GM21515 (cell line): ENCODE results near the gene MVB12B.

Experiments
- ATAC-seq: cut with Tn5 transposase; IDR thresholded peaks from one replicate; pipeline ENCODE4 v1.9.1; 2021; ENCODE audit not compliant: unreplicated experiment

The MVB12B gene

DNA sequence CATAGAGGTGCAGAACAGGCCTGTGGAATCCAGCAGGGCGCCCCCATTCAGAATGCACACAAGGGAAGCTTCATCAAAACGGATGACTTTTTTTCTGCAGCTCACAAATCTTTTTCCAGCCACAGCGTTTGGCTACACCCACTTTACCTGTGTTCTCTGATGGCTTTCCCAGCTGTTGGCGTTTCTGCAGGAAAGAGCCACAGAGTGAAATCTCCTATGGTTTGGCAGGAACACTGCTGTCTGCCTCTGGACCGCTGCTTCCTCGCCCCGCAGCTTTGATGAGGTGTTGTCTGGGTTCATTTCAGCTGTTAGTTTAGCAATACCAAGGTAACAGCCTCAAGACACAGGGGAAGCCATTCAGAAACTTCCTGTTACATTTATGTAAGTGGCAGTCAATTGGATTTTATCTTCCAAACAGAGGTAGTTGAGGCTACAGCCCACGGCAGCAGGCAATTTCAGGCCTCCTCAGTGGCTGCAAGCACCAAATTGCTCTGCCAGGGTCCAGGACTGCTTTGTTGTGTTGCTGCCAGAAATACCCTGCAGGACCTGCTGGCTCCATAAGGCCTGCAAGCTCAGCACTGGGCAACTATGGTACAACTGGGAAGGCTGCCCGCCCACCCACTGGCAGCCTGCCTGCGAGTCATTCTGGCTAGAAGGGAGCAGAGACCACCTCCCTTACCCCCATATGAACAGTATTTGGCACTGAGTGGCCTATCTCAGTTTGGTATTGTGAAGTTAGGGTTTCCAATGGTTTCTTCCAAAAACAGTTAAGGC lies 96.7 kb downstream of the MVB12B start:
- ATAC-seq: no peak

DNA sequence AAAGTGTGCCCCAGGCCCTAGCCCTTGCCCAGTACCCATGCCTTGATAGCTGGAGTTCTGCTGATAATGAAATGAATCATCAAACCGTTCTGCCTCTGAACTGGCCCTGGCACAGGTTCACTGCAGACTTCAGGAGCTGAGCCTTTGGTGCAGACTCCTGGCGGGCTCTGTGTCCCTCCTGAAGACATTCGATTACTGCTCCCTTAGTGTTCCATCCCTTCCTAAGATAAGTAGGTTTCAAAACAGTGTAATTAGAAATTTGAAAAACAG lies 97.2 kb downstream of the MVB12B start:
- ATAC-seq: no peak

DNA sequence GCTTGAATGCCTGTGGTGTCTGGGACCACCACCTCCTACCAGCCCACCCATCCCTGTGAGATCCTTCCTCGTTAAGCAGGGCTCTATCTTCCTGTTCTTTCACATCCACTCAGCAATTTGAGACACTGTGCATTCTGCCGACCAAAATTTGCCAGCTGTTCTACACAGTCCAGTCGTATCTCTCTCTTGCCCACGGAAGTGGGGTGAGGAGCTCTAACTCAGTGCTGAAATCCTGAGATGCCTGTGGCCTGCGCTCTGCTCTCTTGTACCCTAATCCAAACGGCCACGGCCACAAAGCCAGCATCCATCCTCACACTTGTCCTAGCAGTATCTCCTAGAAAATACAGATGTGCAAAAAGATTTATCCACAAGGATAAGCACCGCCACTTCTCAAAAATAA lies 97.9 kb downstream of the MVB12B start:
- no peak for ATAC-seq

DNA sequence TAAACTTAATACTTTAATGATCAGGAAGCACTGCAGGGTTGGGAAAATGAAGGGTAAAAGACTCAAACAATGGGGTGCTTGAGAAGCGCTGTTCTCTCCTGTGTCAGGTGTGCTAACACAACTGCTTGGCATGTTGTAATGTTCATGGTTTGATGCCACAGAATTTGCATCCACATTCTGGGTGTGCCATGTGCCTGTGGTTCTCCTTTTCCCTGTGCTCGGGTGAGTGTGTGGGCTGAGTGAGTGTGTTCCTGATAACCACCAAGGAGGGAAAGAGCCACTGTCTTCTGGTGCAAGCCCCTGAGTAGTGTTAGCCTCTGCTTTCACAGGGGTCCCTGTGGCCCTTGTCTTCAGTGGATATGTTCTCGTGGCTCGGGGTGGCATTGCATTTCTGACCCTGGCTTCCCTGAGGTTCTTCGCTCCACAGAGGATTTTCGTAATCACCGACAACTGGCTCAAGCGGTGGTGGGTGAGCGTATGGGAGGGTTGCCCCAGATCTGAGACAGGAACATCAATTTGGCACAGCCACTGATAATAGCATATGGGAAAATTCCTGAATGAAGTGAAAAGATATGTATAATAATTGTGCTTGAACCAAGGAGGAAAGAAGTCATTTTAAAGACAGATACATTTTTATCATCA lies 102.0 kb downstream of the MVB12B start:
- ATAC-seq: no peak

DNA sequence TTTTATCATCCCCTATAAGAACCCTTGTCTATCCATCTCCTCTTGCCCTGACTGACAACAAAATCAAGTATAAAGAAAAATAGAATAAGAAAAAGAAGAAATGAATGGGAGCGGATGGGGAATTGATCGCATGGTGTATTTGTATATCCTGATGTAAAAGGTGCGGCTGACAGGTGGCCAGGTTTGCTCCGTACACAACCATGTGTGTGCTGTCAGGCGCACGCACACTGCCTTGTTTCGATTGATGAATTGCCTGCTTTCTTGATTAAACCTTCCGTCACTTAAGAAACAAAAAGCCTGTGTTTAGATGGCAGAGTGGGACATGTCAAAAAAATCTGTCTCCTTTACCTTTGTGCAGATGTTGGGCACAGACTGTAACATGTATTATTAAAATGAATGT lies 102.6 kb downstream of the MVB12B start:
- no peak for ATAC-seq

DNA sequence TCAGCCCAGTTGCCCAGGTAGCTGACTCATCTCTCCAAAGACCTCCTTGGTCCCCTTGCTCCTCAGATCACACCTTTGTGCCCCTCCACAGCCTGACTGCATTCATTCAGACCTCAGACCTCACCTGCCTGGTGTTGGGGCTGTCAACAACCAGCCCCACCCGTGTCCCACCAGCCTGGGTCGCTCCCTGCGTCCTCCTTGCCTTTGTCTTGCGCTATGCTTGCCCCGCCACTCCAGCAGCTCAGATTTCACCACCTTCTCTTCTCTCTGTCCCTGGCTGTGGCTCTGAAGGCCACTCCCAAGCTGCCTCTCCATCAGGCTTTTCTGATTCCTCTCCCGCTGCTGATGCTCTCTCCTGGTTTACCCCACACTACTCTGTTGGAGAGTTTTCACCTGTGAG lies 103.5 kb downstream of the MVB12B start:
- ATAC-seq: no peak

DNA sequence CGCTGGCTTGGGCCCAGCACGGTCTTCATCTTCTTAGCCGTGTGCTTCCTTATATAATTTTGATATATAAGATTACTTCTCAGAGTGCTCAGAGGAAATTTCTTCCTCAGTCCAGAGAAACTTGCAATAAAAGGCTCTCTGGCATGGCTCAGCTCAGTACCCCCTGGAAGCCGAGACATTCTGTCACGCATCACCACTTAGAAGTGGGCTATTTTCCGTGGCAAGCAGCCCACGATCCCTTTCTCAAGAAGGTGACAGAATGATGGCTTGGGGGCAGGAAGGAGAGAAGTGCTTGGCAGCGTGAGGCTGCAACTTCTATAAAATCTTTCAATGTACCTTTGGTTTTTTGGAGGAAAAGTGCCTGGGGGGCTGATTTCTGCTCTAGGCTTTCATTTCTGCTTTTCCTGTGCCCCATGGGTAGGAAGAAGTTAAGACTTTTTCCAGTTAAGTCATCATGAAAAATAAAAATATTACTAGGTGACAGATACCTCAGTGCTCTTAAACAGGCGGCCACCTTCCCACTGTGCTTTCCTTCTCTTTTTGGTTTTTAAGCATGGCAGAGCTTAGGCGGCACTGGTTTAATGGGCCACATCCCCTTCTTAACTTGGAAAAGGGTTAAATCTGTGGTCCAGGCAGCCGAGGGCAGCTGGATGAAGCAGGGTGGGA lies 104.6 kb downstream of the MVB12B start:
- ATAC-seq: no peak

DNA sequence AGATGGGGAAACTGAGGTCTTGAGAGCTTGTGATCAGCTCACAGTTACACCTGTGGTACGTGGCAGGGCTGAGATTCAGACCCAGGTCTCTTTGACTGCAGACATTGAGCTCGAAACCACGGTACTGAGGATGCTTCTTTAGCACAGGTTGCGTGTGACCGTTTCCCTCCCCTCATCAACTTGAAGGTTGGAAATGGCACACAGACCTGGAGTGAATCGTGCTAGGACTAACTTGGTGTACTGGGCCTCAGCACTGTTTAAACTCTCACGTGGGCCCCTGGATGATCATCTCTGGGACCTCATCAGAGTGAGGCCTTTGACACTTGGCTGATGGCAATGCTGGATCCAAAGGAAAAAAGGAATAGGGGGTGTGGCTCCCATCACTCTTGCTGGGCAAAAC lies 106.0 kb downstream of the MVB12B start:
- no peak for ATAC-seq

DNA sequence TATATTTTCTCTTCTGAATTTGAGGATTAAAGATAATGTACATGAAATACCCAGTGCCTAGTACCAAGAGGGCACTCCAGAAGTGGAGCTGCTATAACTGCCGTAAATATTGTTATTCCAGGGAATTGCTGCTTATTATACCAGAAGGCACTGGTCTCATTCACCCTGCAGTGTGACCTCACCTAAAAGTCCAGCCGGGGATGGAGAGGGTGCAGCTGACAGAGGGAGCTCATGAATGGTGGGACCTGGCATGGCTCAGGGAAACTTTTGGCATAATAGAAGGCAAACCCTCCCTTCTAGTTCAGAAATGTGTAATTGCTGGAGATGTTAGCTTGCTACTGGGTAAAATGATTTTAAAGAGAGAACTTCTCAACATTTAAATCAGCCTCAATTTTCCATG lies 108.5 kb downstream of the MVB12B start:
- no peak for ATAC-seq

DNA sequence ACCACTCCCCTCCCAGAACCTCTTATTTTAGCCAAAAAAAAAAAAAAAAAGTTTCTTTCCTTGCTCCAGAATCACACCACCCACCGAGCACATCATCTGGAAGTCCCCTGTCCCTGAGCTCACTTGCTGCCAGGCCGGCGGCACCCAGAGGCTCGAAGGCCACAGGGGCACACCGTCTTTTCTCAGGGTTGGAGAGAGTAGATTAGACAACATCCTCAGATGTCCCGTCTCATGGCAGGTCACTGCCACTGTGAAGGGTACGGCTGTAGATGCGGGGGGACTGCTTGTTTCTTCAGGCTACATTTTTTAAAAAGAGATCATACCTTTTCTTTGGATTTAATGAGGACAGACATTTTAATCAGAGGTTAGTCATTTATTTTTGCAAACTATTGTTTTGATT lies 109.0 kb downstream of the MVB12B start:
- ATAC-seq: no peak

DNA sequence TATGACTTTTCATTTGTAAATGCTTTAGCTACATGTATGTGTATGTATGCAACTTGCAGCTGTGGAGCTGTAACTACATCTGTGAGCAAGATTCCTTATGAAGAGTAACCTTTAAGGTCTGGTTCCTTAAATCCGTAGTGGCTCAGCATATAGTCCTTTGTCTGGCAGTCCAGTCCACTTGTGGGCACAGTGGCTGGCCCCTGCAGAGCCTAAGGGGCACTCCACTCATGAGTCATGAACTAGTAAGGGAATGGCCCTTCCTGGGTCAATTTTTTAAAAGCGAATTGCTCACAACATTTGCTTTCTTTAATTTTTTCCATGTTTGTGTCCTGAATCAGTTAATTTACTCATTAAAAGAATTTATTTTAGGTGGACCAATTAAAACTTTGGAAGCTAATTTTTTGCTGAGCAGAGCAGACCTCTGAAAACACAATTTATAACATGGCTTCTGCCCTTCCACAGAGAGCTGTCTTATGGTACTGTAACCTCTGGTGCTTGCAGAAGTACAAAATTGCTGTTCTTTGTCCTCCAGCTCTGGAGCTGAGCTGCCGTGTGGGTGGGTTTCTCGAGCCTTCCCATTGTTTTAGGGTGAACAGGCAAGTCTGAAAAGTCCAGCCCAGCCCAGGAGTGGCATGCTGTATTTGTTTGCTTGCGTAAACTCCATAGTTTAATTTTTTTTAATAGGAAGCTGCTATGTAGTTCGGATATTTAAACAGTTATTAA lies 110.1 kb downstream of the MVB12B start:
- ATAC-seq: no peak

DNA sequence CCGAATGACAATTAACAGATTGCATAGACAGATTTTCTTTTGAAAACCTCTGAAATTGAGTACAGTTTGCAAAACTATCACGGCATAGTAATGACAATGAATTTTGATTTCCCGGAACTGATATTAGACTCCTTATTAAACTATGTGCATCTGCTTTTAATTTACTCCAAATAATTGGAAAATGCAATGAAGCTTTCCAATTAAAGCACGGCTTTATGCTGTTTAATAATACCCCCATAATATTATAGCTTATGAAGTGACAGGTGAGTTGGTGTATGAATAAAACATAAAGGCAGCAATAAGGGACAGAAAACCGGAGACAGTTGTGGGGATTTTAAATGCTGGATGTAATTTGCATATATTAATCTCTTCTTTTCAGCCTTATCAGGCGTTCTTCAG lies 110.6 kb downstream of the MVB12B start:
- no peak for ATAC-seq

DNA sequence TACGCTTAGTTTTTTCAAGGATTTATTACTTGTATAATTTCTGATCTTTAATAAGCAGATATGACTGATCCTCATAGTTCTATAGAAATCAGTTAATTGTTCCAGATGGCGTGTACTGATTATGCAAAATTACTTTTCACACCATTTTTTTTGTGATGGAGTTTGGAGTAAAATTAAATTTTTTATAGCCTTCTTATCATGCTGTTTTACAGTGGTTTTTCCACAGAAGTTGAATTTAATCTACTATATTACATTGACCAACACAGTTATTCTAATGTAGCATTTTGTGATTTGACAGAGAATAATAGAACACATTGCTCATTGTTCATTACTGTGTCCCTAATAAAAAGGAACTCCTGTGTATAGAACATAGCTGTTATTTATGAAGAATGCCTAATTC lies 111.1 kb downstream of the MVB12B start:
- no peak for ATAC-seq

DNA sequence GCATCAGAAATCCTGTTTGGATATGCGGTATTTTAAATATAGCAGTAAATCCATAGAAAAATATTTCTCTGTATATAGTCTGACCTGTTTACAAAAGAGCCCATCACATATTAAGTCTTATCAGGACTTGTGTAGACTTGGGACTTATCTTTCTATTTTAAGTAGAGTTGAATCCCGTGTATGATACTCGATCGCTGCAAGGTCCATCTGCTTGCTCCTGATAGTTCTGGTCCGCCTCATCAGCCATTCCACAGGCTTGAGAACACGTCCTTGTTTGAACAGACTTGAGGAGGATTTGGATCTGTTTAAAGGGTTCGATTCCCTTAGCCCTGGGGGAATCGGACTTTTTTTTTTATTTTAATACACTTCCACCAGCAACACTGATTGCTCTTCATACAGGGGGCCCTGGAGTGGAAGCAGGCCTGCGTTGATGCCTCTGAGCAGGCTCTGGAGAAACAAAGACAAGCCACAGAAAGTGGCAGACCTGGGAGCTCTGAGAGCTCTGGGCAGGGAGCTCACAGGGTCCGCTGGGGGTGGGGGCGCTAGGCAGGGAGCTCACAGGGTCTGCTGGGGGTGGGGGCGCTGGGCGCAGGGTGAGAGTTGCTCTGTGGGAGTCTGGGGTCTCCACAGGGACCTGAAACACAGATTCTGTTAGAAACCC lies 112.2 kb downstream of the MVB12B start:
- no peak for ATAC-seq

DNA sequence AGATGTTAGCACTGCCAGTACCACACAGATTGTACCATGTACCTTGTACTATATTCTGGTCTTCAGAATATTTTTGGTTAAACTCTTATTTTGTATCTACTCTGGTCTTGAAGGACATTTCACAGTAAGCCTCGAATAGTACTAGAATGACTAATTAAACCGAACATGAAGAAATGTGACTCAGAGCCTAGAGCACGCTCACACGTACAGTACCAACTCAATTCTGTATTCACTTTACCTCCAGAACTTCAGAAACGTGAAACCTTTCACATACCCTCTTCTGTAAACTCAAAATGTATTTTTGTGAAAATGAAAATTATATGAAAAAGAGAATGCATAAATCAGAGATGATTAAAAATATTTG lies 112.8 kb downstream of the MVB12B start:
- no peak for ATAC-seq

DNA sequence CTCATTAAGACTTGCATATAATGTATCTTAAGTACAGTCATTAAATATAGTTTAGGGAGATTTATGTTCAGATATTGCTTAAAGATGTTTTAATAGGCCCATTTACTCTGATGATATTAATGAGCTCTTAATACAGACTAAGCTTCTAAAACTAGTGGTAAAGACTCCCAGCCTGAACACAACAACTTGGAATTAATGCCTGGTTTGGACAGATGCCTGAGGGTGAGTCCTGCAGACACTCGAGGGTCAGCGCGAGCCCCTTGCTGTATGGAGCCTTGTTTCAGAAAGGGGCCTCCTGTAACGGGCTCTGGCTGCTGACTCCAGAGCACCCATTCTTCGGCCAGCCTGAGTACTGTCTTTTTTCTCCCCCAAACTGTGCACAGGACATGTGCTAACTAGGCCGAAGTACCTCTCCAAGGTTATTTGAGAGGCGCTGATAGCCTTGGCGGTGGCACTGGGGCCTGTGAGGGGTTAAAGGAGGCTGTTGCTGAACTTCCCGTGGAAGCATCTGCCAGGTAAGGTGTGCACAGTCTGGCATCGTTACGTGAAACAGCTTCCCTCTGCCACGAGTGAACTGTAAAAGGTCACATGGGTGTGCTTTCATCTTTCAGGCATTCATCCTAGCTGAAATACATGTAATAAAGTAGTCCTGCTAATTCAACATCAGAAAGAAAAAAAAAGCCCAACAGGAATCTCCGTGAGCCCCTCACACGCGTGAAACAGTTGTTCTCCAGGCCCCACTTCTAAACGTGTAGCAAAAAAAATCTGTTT lies 113.4 kb downstream of the MVB12B start:
- no peak for ATAC-seq

DNA sequence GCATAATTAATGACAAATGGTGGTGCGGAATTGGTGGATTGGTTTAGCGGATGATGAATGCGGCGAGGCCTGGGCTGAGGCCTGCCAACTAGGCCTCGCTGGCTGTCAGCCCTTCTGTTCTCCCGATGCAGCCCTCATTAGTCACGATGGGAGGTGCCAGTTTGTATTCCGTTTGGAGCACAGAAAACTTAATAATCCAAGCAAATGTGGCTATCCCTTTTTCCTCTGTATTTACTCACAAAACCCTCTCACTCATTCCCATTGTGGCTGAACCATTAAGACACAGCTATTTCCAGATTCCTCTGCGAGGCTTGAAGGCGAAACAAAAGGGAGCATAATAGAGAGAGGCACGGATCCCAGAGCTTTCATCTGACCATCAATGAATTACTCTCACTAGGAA lies 114.3 kb downstream of the MVB12B start:
- no peak for ATAC-seq

DNA sequence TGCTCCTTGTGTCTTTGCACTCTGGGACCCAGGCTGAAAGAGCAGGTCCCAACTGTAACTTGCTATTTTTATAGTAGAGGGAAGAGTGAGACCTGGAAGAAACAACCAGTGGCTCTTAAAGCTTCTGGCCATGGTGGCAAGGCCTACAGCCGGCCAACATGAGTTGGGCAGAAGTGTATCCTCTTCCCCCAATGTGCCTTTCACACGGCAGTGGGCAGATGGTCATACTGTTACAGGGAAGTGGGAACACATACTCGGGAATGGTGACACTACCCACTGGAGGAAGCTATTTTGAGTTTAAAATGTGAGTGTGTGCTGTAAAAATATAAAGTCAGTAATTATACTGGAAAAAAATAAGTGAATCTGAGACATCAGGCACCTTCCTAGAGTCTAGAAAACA lies 116.0 kb downstream of the MVB12B start:
- no peak for ATAC-seq

DNA sequence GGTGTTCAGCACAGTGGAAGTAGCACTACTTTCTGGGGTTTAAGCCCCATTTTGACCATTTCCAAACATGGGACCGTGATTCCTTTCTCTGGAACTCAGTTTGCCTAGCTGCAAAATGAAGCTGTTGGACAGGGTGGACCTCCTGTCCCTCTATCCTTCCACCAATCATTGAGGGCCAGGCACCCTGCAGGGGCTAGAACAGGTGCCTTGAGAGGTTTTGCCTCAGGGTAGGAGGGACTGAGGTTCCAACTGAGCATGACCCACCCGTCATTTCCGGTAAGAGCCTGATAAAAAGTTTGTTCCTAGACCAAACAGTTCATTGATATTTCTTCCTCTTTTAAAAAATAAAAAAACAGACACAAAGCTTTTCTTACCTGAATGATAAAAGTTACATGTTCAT lies 116.5 kb downstream of the MVB12B start:
- no peak for ATAC-seq

DNA sequence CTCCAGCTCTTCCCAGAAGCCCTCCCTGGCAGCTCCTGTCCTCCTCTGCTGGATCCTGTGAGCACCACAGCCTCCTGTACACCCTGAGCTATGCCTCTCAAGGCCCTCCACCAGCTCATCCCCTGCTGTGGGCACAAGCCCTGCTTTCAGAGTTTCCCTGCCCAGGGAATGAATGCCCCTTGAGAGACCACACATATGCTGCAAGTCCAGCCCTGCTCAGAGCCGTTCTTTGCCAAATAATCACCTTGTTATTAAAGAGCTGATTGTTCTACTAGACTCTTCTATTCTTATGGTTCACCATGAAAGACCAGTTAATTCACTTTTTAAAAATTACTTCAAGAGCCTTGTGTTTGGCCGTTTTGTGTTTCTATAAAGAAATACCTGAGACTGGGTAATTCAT lies 121.5 kb downstream of the MVB12B start:
- no peak for ATAC-seq
